HG03457 (cell line): ENCODE data around the gene HLA-F.

ENCODE experiments used
- ATAC-seq: cut with Tn5 transposase; IDR thresholded peaks from one replicate; pipeline ENCODE4 v1.9.1; 2021; ENCODE audit warnings: moderate number of reproducible peaks; ENCODE audit not compliant: unreplicated experiment

The HLA-F gene

DNA sequence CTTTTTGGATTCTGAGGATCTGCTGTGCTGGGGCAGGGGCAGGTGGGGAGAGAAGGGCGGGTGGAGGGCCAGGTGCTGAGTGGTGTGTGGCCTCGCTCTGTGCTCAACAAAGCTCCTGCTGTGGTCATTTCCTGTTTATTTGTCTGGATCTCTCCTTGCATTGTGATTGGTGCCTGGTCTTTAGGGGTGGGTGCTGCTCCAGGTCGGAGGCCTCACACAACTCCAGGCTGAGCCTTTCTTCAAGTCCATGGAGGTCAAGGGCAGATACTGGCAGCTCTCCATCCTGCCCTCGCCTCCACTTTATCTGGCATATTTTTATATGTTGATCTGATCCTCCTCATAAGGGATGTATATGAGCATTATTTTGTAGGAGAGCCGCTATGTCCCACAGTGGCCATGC, 36.2 kb downstream of the HLA-F start:
- no peak for ATAC-seq

DNA sequence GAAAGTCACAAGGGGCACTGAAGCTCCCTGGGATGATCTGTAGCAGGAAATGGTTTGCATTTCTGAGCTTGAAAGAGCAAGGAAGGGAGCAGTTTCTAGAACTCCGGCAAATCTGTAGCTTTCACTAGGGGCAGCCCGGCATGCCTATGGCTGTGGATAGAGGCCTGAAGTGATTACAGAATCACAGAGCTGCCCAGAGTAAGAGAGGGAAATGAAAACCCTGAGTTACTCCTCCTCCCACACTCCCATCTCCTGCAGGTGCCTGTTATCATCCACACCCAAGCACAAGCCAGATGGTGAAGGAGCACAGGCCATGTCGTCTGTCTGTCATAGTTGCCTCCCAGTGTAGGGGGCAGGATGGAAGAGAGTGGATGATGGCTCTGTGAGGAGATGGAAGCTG, 37.1 kb downstream of the HLA-F start:
- no peak for ATAC-seq

GRCh38 chr6:29762051-29762450, 38.8 kb downstream of the HLA-F start:
- ATAC-seq = no peak

- ATAC-seq = no peak
Measured at GRCh38 chr6:29762781-29763214, 39.6 kb downstream of the HLA-F start.

GRCh38 chr6:29763491-29764289, 40.5 kb downstream of the HLA-F start:
- ATAC-seq = no peak

DNA sequence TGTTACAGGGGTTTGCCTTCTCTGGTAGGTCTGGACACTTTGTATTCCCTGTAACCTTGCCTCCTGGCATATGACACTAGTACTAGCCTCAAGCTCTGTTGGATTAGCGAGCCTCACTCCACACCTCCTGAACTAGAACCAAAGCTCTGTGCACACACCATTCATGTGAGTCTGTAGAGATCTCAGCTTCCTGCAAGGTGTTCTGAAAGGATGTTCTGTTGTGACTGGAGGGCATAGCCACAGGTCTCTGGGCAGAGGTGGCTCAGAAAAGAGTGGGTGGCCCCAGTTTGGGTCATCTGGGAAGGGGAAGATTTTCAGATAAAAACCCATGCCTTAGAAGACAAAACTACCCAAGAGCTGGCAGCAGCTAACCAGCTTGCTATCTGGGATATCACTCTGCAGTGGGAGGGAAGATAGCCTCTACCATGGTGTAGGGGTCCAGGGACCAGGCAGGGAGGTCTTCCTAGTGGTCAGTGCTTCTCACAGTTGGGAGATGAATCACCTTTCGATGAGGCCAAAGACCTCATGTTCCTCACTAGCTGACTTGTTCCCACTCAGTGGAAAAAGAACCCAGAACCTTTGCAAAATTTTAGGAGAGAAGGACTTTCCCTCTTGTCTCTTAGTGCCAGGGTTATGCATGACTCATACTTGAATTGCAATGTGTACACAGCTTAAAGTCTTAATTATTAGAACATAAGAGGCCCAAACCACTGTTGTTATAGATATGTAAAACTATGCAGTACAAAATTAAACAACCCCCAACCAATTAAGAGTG, 41.4 kb downstream of the HLA-F start:
- ATAC-seq = no peak

GRCh38 chr6:29769336-29769735, 46.1 kb downstream of the HLA-F start:
- no peak for ATAC-seq

- ATAC-seq = no peak
Measured at GRCh38 chr6:29770306-29770705, 47.1 kb downstream of the HLA-F start.

GRCh38 chr6:29776684-29777083, 53.5 kb downstream of the HLA-F start:
- no peak for ATAC-seq
